HepG2 (cell line): ENCODE data around the gene ATG4B. TPM values are rescaled to one million over a fixed set of nuclear protein-coding genes. Genes with fewer than 3 reads are reported as not detected.

ENCODE experiments used
- ATAC-seq: fragments of 200-7000 bp; cut with Tn5 transposase; 3 replicates; pipeline ENCODE4 v1.9.1; 2020; ENCODE audit warnings: mild to moderate bottlenecking, moderate library complexity
- BruUV-seq: library from RNA; stranded (reverse); fragments of 400-500 nt; replicated peaks from 2 replicates; lab custom pipeline; 2021; lab: Mats Ljungman, UMichigan
- CTCF ChIA-PET: fragments of 300-600 bp; formaldehyde crosslinking; extraction: SDS; loops from one replicate; lab custom pipeline; 2021; ENCODE audit warnings: low total read pairs, inconsistent platforms, low intra/inter-chr PET ratio; lab: Yijun Ruan, JAX
- POLR2A ChIA-PET: fragments of 350-600 bp; sonication (Branson Sonifier 250); formaldehyde crosslinking; loops from one replicate; lab custom pipeline; 2020; ENCODE audit warnings: antibody characterized with exemption, inconsistent platforms; lab: Yijun Ruan, JAX
- DNase-seq: peaks from one replicate; pipeline ENCODE4 v3.0.0-alpha.2; 2015; ENCODE audit warnings: low spot score
- FAIRE-seq: peaks from 3 replicates; lab custom pipeline; 2011; peaks lifted over from hg19 to GRCh38; lab: Jason Lieb, UNC
- H2AFZ ChIP-seq: one replicate; pipeline ENCODE4 v1.6.1; 2011; ENCODE audit warnings: low read length, inconsistent platforms
- H3K27ac ChIP-seq: fragments of 300-600 bp; 3 replicates; pipeline ENCODE4 v1.8.0; 2011; ENCODE audit warnings: mixed run types, mild to moderate bottlenecking, mixed read lengths, low read length, inconsistent platforms; ENCODE audit not compliant: insufficient read depth; ENCODE audit errors: extremely low read length
- H3K27me3 ChIP-seq, 2 experiments: fragments of 200-600 bp in 1 of 2; 2 replicates in 1 of 2; 3 replicates in 1 of 2; pipeline versions ENCODE4 v1.6.0 to v1.8.0; 2011; ENCODE audit warnings: low read length in 2 of 2, mild to moderate bottlenecking in 2 of 2, moderate library complexity in 2 of 2, inconsistent platforms in 1 of 2; ENCODE audit not compliant: insufficient read depth in 2 of 2, control insufficient read depth in 1 of 2
- H3K36me3 ChIP-seq, 2 experiments: fragments of 200-600 bp in 1 of 2; replicated peaks in 1 of 2; 2 replicates in 1 of 2; 3 replicates in 1 of 2; pipeline versions ENCODE4 v1.5.1 to v1.8.0; 2011; ENCODE audit warnings: low read length in 2 of 2, inconsistent platforms in 1 of 2; ENCODE audit not compliant: insufficient read depth in 2 of 2, control insufficient read depth in 1 of 2
- H3K4me1 ChIP-seq: 2 replicates; pipeline ENCODE4 v1.5.1; 2012; ENCODE audit warnings: low read length, inconsistent platforms; ENCODE audit not compliant: insufficient read depth
- H3K4me2 ChIP-seq: 2 replicates; pipeline ENCODE4 v1.6.0; 2011; ENCODE audit warnings: low read depth, low read length, inconsistent platforms
- H3K4me3 ChIP-seq, 3 experiments: fragments of 200-600 bp in 1 of 3; sonication (generic), shearing (Covaris generic) in 1 of 3; replicated peaks in 1 of 3; 2 replicates each; pipeline ENCODE4 v1.5.1; 2011 to 2016; ENCODE audit warnings: low read length in 3 of 3, inconsistent platforms in 2 of 3, low read depth in 2 of 3, mild to moderate bottlenecking in 2 of 3, control low read depth in 1 of 3, mixed read lengths in 1 of 3; ENCODE audit not compliant: insufficient read depth in 1 of 3
- H3K79me2 ChIP-seq: one replicate; pipeline ENCODE4 v1.6.1; 2011; ENCODE audit warnings: low read length, inconsistent platforms; ENCODE audit not compliant: insufficient read depth
- H3K9ac ChIP-seq: 2 replicates; pipeline ENCODE4 v1.6.0; 2011; ENCODE audit warnings: mild to moderate bottlenecking, low read depth, low read length, inconsistent platforms; ENCODE audit not compliant: insufficient read depth
- H3K9me3 ChIP-seq: 2 replicates; pipeline ENCODE4 v1.5.1; 2012; ENCODE audit warnings: mild to moderate bottlenecking, low read length
- H4K20me1 ChIP-seq: 2 replicates; pipeline ENCODE4 v1.6.0; 2011; ENCODE audit warnings: inconsistent platforms, mild to moderate bottlenecking, low read length, moderate library complexity; ENCODE audit not compliant: insufficient read depth
- ADNP ChIP-seq: sonication (generic); formaldehyde crosslinking; IDR thresholded peaks from 2 replicates; pipeline ENCODE4 v1.4.0; 2020; ENCODE audit warnings: missing genetic modification reagents
- FOXK1 ChIP-seq: sonication (generic); formaldehyde crosslinking; IDR thresholded peaks from 2 replicates; pipeline ENCODE4 v1.4.0; 2020; ENCODE audit warnings: low read depth, missing genetic modification reagents, borderline replicate concordance
- HHEX ChIP-seq: IDR thresholded peaks from 2 replicates; pipeline ENCODE4 v1.6.1; 2016; ENCODE audit warnings: control low read depth
- KAT8 ChIP-seq: IDR thresholded peaks from 2 replicates; pipeline ENCODE4 v1.6.1; 2016; ENCODE audit warnings: missing genetic modification reagents, missing compliant biosample characterization
- POLR2A ChIP-seq, 2 experiments: IDR thresholded peaks; 2 replicates each; pipeline ENCODE4 v1.6.1; 2011; ENCODE audit warnings: low read depth in 2 of 2, low read length in 2 of 2, mild to moderate bottlenecking in 1 of 2, moderate library complexity in 1 of 2; ENCODE audit not compliant: insufficient read depth in 1 of 2
- RBM22 ChIP-seq: fragments of 200-400 bp; formaldehyde crosslinking; optimal IDR thresholded peaks from 2 replicates; pipeline ENCODE3; 2017; ENCODE audit warnings: mild to moderate bottlenecking, low read length, moderate library complexity
- WGBS: methylation state at CpG from one replicate; pipeline ENCODE4 v1.1.6; 2017; ENCODE audit warnings: low lambda C conversion rate; 5-methylcytosine and 5-hydroxymethylcytosine counted together
- in situ Hi-C: cut with HindIII; loops from 2 replicates; pipeline ENCODE4 v1.10.0; 2017; ENCODE audit warnings: low pct_unique_long_range_greater_than_20kb; ENCODE audit not compliant: extremely low pct_ligation_motif_present
- intact Hi-C: fragments of 100-400 bp; cut with micrococcal nuclease; formaldehyde crosslinking; loops from one replicate; pipeline ENCODE4 v1.10.0; 2022; ENCODE audit not compliant: unreplicated experiment
- polyA plus RNA-seq, 8 experiments: library from polyadenylated mRNA; depleted of rRNA in 3 of 8; stranded (reverse) in 7 of 8; unstranded in 1 of 8; fragments of >200 nt; fragmentation: Illumina TruSeq in 4 of 8; extraction: Trizol in 4 of 8; gene quantifications; 2 replicates each; pipeline versions ENCODE4 v1.2.1 to v1.2.3, GENCODE V29; 2011 to 2016; ENCODE audit warnings: low read depth in 4 of 8, missing spikeins in 1 of 8, mixed read lengths in 1 of 8; ENCODE audit not compliant: insufficient read depth in 1 of 8
- total RNA-seq, 5 experiments: library from RNA; depleted of rRNA; stranded (reverse); fragments of >200 nt; fragmentation: Illumina TruSeq; extraction: Trizol; gene quantifications; 2 replicates each; pipeline ENCODE4 v1.2.3, GENCODE V29; 2016; ENCODE audit warnings: low read depth in 1 of 5

ATG4B gene
- total and polyA plus RNA-seq, 2 of the 13 experiments (the other 11 are each of a cell fraction or from before 2014, with no cell fraction given) = 95.5 to 239 TPM

DNA sequence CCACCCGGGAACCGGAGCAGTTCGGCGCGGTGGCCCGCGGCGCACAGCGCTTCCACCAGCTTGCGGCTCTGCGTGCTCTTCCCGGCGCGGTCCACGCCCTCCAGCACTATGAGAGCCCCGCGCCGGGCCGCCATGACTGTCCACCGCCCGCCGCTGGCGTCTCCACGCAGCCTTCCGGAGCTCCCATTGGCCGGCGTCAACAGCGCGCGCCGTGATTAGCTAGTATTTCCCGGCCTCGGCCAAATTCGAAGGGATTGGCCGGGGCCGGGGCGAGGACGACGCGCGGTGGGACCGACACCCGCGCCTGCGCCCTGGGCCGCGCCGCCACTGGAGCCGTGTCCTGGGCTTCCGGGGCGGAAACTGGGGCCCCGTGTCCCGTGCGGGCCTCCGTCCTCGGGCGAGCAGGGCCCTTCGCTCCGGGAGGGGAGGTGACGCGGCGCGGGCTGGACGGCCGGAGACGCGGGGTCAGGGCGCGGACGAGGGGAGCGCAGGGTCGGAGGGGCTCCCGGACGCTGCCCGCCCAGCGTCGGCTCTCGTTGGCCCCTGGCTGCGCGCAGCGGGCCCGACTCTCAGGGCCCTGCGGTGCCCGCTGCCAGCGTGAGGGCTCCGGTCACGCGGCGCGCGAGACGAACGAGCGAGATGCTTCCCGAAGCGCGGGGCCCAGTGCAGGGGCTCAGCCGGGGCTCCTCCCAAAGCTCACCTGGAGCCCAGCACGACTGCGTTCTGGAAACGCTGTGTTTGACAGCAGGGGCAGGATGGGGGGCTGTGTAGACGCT lies 49.3 kb downstream of the ATG4B start, which contains the start of gene DTYMK (continued):
- TF ChIP-seq ADNP (CRISPR knock-in tag) = no peak

DNA sequence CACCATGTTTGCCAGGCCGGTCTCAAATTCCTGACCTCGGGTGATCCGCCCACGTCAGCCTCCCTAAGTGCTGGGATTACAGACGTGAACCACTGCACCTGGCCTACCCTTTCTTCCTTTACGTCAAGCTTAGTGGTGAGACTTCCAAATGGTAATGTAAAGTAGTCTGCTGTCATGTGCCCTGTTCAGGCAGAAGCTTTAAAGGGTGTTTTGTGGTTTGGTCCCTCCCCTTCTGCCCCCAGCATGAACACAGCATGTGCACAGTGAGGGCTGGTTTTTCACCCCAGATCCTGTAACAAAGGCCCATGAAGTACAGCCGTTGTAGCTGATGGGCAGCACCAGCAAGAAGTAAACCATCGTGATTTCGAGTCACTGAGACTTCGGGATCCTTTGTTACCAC lies 51.8 kb downstream of the ATG4B start:
- Histone ChIP-seq H3K27ac (no peak overlapping the region), H3K4me2 (peak overlapping the region; percentile 25; the same call in 1 of the 2 replicates), H3K9ac (no peak overlapping the region), H4K20me1 (no peaks in the 10 kb centered on the region), H3K27me3 (no peaks in the 10 kb centered on the region; a peak in 1 of 5 replicates), H3K79me2 (peaks cover 33% of the 10 kb centered on the region), H2AFZ (no peak overlapping the region), H3K36me3 (peaks cover 12 to 30% of the 10 kb centered on the region in 2 experiments), H3K4me1 (peaks cover 28% of the 10 kb centered on the region), H3K4me3 (no peak overlapping the region)
- ChIA-PET POLR2A (interaction anchor here (1.4 to 8.6 kb wide), 2 partner anchors 11 to 182 kb away, joined by 3 to 234 read pairs; partner anchors contain the start of gene ING5), CTCF (no interaction called here)
- in situ Hi-C loops = no loop called here
- ATAC-seq (no peak), DNase-seq (no peak)
- BruUV-seq = no TSS peak
- intact Hi-C loops = loop anchor here (5.0 kb wide), 1 partner anchor 42 kb away; no protein-coding TSS in a partner anchor
- TF ChIP-seq POLR2A (IDR thresholded peaks at IDR 0.05; ENCODE audit: insufficient read depth in 1 of 2, low read depth in 2 of 2, low read length in 2 of 2) (peak in 1 of 2 experiments; percentile 48; a peak in 2 of 4 replicates), HHEX (CRISPR knock-in tag) (peak; percentile 28; the same call in 1 of the 2 replicates), FOXK1 (CRISPR knock-in tag) (no peak), RBM22 (peak; percentile 38), KAT8 (no peak)
- TF ChIP-seq, all 625 proteins: peak for 3
- 93% methylated on average over 10 of the region's 10 CpGs for WGBS
- no peak for FAIRE-seq
- H3K9me3 ChIP-seq = no peaks in the 10 kb centered on the region
